Amniotic epithelial cell (primary cell): ENCODE results near the gene TBC1D22A.

Experiments
- DNase-seq: peaks from one replicate; pipeline ENCODE4 v3.0.0-alpha.2; 2010; ENCODE audit warnings: low read depth

TBC1D22A gene

GRCh38 chr22:46887978-46888377 lies 125.5 kb downstream of the TBC1D22A start:
- no peak for DNase-seq

- DNase-seq, result no peak
Observed at GRCh38 chr22:46890819-46891218, 128.4 kb downstream of the TBC1D22A start.

DNA sequence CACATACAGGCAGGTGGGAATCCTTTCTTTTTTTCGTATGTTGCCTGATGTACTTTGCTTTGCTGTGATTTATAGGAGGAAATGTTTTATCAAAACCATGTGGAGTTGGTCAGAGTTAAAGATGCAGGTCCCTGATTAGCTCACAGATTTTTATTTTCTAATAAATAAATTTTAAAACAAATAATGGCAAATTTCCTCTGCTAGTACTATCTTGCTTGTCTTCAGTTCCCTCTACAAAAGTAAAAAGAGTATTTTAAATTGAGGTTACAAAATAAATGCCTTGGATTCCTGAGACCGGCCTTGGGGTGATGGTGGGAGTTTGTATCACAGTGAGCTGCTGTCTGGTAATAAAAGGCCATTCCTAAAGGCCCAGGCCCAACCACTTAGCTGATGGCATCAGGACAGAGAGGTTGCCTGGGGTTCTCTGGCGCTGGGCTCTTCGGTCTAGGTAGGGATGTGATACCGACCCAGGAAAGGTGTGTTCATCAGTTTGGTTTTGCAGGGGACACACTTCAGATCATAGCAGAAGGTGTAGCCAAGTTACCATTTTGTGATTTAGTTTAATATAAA lies 129.0 kb downstream of the TBC1D22A start:
- no peak for DNase-seq

DNA sequence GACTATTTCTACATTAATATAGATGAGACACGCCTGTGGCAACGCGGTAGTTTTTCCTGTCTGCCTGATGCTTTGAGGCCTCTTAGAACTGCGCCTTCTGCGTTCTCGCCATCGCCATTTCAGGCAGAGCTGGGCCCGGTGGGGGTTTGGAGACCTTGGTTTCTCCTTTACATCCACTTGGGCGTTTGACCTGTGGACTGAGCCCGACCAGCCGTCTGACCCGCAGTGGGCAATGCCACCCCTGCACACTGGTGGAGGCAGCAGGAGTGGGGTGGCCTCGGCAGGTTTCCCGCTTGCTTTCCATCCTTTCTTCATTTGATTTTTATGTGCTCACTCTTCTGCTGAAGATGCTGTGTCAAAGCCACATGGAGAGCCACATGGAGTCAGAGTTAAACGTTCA lies 130.4 kb downstream of the TBC1D22A start:
- no peak for DNase-seq

- DNase-seq, result no peak
Observed at GRCh38 chr22:46893281-46894020, 131.0 kb downstream of the TBC1D22A start.

DNA sequence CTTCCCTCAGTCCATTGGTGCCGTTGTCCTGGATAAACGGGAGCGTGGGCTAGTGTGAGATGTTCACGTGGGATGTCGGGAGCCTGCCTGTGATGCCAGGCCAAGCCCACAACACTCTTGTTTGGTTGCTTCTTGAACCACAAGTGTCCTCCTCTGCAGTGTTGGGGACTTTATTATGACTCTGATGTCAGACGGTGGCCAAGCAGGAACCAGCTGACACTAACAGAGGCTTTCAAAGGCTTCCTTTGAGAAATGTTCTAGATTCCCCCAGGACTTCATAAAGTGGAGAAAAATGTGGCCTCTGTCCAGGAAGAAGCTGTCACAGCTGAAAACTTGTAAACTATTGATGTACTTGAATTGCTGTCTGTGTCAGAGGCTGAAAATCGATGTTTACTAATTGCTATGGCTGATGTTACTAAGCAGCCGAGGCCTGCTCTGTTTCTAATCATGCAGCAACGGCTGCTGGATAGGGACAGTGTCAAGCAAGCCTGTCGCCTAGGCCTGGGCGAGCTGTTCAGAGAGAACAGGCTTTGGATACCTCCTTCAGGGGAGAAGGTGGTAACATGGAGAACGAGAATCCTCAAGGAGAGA lies 131.7 kb downstream of the TBC1D22A start:
- no peak for DNase-seq

DNA sequence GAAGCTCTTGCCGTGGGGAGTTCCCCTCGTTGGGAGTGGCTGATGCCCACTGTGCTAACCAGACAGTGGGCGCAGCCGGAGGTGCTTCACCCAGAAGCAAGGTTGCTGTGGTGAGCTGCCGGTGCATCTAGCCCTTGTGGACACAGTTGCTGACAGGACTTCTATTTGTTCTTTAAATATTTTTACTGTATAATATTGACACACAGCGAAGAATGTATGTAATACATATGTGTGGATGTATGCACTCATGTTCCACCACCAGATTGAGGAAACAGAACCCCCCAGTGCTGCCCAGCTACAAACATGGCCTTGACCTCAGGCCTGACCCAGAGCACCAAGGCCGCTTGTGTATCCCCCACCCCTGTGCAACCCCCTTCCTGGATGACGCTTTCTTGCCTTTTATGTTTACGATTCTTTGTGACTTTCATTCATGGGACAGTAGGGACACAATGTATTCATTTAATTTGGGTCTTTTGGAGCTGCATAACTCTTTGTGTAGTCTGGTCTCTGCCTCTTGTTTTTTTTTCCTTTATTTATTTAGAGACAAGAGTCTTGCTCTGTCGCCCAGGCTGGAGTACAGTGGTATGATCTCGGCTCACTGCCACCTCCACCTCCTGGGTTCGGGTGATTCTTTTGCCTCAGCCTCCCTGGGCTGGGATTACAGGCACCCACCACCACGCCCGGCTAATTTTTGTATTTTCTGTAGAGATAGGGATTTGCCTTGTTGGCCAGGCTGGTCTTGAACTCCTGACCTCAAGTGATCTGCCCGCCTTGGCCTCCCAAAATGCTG lies 132.6 kb downstream of the TBC1D22A start:
- no peak for DNase-seq

GRCh38 chr22:46895753-46896152 lies 133.3 kb downstream of the TBC1D22A start:
- no peak for DNase-seq

DNA sequence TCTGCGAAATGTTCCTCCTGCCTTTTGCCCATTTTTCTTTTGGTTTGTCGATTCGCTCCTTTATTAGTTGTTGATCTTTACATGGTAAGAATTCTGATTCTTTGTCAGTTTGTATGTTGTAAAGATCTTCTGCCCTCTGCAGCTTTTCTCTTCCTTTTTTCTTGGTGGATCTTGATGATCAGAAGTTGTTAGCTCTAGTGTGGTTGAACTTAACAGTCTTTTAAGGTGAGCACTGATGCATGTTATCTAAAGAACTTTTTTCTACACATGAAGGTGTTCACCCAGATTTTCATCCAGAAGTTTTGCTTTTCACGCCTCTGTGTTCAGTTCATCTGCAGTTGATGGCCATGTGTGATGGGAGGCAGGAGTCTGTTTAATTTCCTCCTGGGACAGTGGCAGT lies 133.7 kb downstream of the TBC1D22A start:
- DNase-seq, result no peak

- DNase-seq, result no peak
Observed at GRCh38 chr22:46896568-46897245, 134.3 kb downstream of the TBC1D22A start.

DNA sequence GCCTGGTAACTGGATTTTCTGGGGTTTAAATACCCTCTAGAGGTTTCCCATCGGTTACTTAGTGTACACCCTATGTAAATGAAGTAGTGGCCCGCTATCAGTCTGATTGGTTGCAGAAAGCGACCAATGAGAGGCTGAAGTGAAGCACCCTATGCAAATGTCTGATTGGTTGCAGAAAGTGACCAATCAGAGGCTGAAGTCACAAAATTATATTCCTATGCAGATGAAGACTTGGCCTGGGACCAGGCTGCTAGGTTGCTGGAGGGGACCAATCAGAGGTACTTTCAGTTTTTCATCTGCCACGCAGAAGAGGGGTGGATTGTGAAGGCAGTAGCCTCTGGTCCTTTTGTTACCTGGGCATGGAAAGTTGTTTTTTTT lies 134.8 kb downstream of the TBC1D22A start:
- no peak for DNase-seq

DNA sequence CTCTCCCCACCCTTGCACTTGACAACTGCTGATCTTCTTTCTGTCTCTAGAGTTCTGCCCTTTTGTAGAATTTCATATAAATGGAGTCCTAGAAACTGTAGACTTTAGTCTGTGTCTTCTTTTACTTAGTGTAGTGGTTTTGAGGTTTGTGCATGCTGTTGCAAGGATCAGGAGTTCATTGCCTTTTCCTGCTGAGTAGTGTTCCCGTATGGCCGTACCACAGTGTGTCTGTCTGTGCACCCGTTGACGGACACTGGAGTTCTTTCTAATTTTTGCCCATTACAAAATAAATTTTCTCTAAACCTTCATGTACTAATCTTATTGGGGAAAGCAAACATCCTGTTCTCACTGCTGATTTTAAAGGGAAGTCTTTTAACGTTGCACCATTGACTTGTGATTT lies 138.1 kb downstream of the TBC1D22A start:
- no peak for DNase-seq

GRCh38 chr22:46902436-46902835 lies 140.0 kb downstream of the TBC1D22A start:
- DNase-seq, result no peak

- DNase-seq, result no peak
Observed at GRCh38 chr22:46902998-46903916, 140.8 kb downstream of the TBC1D22A start.

GRCh38 chr22:46905415-46905814 lies 143.0 kb downstream of the TBC1D22A start:
- DNase-seq, result no peak

GRCh38 chr22:46905834-46906233 lies 143.4 kb downstream of the TBC1D22A start:
- DNase-seq, result no peak

DNA sequence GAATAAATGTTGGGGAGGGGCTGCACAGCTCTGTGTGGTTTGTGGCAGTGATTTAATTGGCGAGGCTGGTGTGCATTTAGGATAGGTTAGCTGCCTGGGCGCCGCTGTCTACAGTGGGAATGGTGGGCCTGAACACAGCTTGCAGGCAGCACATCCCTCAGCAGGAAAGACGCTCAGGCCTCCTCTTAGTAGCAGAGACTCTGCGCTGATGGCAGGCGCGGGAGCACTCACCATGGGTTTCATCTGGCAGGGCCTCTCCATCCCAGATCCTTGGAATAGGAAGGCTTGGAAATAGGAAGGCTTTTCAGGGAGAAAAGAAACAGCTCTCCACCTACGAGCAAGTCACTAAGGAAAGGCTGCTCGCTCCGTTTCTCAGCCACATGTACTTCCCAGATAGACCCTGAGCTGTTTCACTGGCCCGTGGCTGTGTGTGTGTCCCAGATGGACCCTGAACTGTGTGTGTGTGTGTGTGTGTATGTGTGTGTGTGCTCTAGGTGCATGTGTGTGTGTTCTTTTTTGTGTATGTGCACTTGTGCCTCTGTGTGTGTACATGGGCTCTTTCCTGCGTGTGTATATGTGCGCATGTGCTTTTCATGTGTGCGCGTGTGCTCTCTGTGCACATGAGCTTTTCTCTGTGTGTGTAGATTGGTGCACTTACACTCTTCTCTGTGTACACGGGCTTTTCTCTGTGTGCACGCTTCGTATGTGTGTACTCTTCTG lies 144.0 kb downstream of the TBC1D22A start:
- no peak for DNase-seq

GRCh38 chr22:46907241-46908215 lies 145.1 kb downstream of the TBC1D22A start:
- DNase-seq, result no peak

DNA sequence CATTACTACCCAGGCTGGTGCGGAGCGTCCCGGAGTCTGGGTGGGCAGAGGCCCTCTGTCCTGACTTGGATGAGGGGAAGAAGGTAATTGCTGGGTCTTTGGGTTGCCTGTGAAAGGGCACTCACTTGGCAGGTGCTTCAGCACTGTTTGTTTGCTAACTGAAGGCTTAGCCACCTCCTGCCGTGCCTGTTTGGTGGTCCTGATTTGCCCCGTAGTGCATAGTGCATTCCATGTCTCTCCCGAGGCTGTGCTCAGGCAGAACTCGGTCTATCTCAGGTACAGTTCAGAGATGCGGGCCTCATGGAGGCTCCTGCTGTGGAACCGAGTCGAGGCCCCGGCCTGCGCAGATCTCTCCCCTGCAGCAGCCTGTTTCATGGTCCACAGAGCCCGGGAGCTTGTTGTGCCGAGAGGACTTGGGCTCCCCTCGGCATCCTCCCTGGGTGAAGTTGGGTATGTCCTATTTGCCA lies 146.2 kb downstream of the TBC1D22A start:
- DNase-seq, result no peak
